ENCODE results near the gene CLEC5A.

- TF ChIP-seq CTCF (IDR thresholded peaks at IDR 0.05; ENCODE audit: low read depth, low read length) (no peak), MYC (IDR thresholded peaks at IDR 0.05; ENCODE audit: low read depth, low read length) (no peak), POLR2A (IDR thresholded peaks at IDR 0.05; ENCODE audit: extremely low read depth, insufficient read length) (no peak), MAX (IDR thresholded peaks at IDR 0.05; ENCODE audit: low read depth, low read length) (no peak)
Measured at GRCh38 chr7:141943846-141944245, 2.9 kb downstream of the CLEC5A start.

All from NB4 (cell line).